Activated CD4-positive, alpha-beta T cell treated with anti-CD3 and anti-CD28 coated beads, Interleukin-2, amount 10 ng/mL, durations not matched to agents 7 days and 5 days (primary cell): ENCODE data around the gene HOXD9. TPM values are rescaled to one million over a fixed set of nuclear protein-coding genes. Genes with fewer than 3 reads are reported as not detected.

ENCODE experiments used
- CTCF ChIA-PET: fragments of 350-600 bp; sonication (Branson Sonifier 250); formaldehyde crosslinking; loops from one replicate; lab custom pipeline; 2021; ENCODE audit warnings: antibody characterized with exemption; lab: Charles Lee
- POLR2A ChIA-PET: fragments of 350-600 bp; sonication (Branson Sonifier 250); formaldehyde crosslinking; loops from one replicate; lab custom pipeline; 2021; ENCODE audit warnings: antibody characterized with exemption; lab: Charles Lee
- DNase-seq: peaks from one replicate; pipeline ENCODE4 v3.0.0-alpha.2; 2020
- H3K27ac Mint-ChIP-seq: one replicate; pipeline ENCODE4 v1.8.0; 2021; ENCODE audit warnings: mild to moderate bottlenecking, moderate library complexity, mixed read lengths
- H3K27me3 Mint-ChIP-seq: one replicate; pipeline ENCODE4 v1.8.0; 2021; ENCODE audit warnings: mixed read lengths
- H3K36me3 Mint-ChIP-seq: one replicate; pipeline ENCODE4 v1.8.0; 2021; ENCODE audit warnings: low read depth, mixed read lengths
- H3K4me1 Mint-ChIP-seq: one replicate; pipeline ENCODE4 v1.8.0; 2021; ENCODE audit warnings: mixed read lengths
- H3K4me3 Mint-ChIP-seq: one replicate; pipeline ENCODE4 v1.8.0; 2021; ENCODE audit warnings: mild to moderate bottlenecking, moderate library complexity, mixed read lengths
- H3K9me3 Mint-ChIP-seq: one replicate; pipeline ENCODE4 v1.8.0; 2021; ENCODE audit warnings: mixed read lengths
- total RNA-seq, 2 experiments: library from RNA; stranded (reverse); gene quantifications; one replicate each; pipeline ENCODE4 v1.2.3, GENCODE V29; 2021

The HOXD9 gene
- total RNA-seq, 2 experiments from 2014 or later, result not detected

GRCh38 chr2:176088937-176089842 lies 33.3 kb upstream of the HOXD9 start:
- Mint-ChIP-seq H3K4me3 (no peak overlapping the region), H3K36me3 (peaks cover 6% of the 10 kb centered on the region), H3K4me1 (peaks cover 4% of the 10 kb centered on the region), H3K27me3 (peaks cover 89% of the 10 kb centered on the region), H3K27ac (no peak overlapping the region), H3K9me3 (no peaks in the 10 kb centered on the region)
- CTCF ChIA-PET, result interaction anchor here (1.6 kb wide), 1 partner anchor 9 kb away, joined by 6 read pairs; no protein-coding TSS in a partner anchor
- POLR2A ChIA-PET, result no interaction called here
- DNase-seq, result no peak

GRCh38 chr2:176089843-176090395 lies 32.6 kb upstream of the HOXD9 start:
- DNase-seq, result no peak
- no peak overlapping the region for H3K4me3 Mint-ChIP-seq
- H3K27ac Mint-ChIP-seq, result no peak overlapping the region
- H3K9me3 Mint-ChIP-seq, result no peaks in the 10 kb centered on the region
- peaks cover 89% of the 10 kb centered on the region for H3K27me3 Mint-ChIP-seq
- CTCF ChIA-PET, result interaction anchor here (1.2 kb wide), 1 partner anchor 37 kb away, joined by 3 read pairs; no protein-coding TSS in a partner anchor
- peaks cover 6% of the 10 kb centered on the region for H3K36me3 Mint-ChIP-seq
- POLR2A ChIA-PET, result no interaction called here
- H3K4me1 Mint-ChIP-seq, result peaks cover 4% of the 10 kb centered on the region

- H3K36me3 Mint-ChIP-seq, result peaks cover 6% of the 10 kb centered on the region
- H3K27ac Mint-ChIP-seq, result no peak overlapping the region
- peaks cover 4% of the 10 kb centered on the region for H3K4me1 Mint-ChIP-seq
- no peak for DNase-seq
- no peaks in the 10 kb centered on the region for H3K9me3 Mint-ChIP-seq
- H3K27me3 Mint-ChIP-seq, result peaks cover 89% of the 10 kb centered on the region
- ChIA-PET POLR2A (no interaction called here), CTCF (interaction anchor here (0.8 to 1.2 kb wide), 2 partner anchors 36 to 70 kb away, joined by 3 read pairs; no protein-coding TSS in a partner anchor)
- H3K4me3 Mint-ChIP-seq, result no peak overlapping the region
These were observed 31.7 kb upstream of the HOXD9 start for GRCh38 chr2:176090862-176091261.

- peak overlapping the region; percentile 79 for H3K27ac Mint-ChIP-seq
- ChIA-PET POLR2A (no interaction called here), CTCF (interaction anchor here (0.6 to 1.2 kb wide), 3 partner anchors 35 to 1066 kb away, joined by 3 read pairs; no protein-coding TSS in a partner anchor)
- H3K9me3 Mint-ChIP-seq, result no peaks in the 10 kb centered on the region
- H3K36me3 Mint-ChIP-seq, result peaks cover 6% of the 10 kb centered on the region
- no peak for DNase-seq
- H3K4me3 Mint-ChIP-seq, result peak overlapping the region; percentile 6
- H3K4me1 Mint-ChIP-seq, result peaks cover 8% of the 10 kb centered on the region
- H3K27me3 Mint-ChIP-seq, result peaks cover 92% of the 10 kb centered on the region
These were observed 30.9 kb upstream of the HOXD9 start for GRCh38 chr2:176091329-176092258.

GRCh38 chr2:176092270-176093144 lies 30.0 kb upstream of the HOXD9 start, which contains the start of gene HOXD13:
TSS of gene HOXD13 (plus strand) at chr2:176092721. CDS start at chr2:176092891, 170 bp downstream.
- ChIA-PET CTCF (interaction anchor here (0.6 to 0.7 kb wide), 2 partner anchors 1065 to 1749 kb away, joined by 3 read pairs; no protein-coding TSS in a partner anchor), POLR2A (no interaction called here)
- Mint-ChIP-seq H3K27me3 (peaks cover 92% of the 10 kb centered on the region), H3K36me3 (peaks cover 3% of the 10 kb centered on the region), H3K9me3 (no peaks in the 10 kb centered on the region), H3K4me3 (peak within 1 kb of the TSS; percentile 6), H3K27ac (peak within 1 kb of the TSS; percentile 79), H3K4me1 (peaks cover 15% of the 10 kb centered on the region)
- DNase-seq, result no peak

GRCh38 chr2:176093145-176093897 lies 29.2 kb upstream of the HOXD9 start:
- H3K9me3 Mint-ChIP-seq, result no peaks in the 10 kb centered on the region
- POLR2A ChIA-PET, result no interaction called here
- H3K36me3 Mint-ChIP-seq, result peaks cover 3% of the 10 kb centered on the region
- H3K27ac Mint-ChIP-seq, result peak overlapping the region; percentile 42
- CTCF ChIA-PET, result interaction anchor here (0.7 to 1.0 kb wide), 2 partner anchors 71 to 1750 kb away, joined by 3 read pairs; no protein-coding TSS in a partner anchor
- peaks cover 91% of the 10 kb centered on the region for H3K27me3 Mint-ChIP-seq
- DNase-seq, result no peak
- peaks cover 18% of the 10 kb centered on the region for H3K4me1 Mint-ChIP-seq
- H3K4me3 Mint-ChIP-seq, result peak overlapping the region; percentile 1

GRCh38 chr2:176093898-176094249 lies 28.6 kb upstream of the HOXD9 start:
- ChIA-PET POLR2A (no interaction called here), CTCF (interaction anchor here (0.8 to 1.0 kb wide), 2 partner anchors 24 to 71 kb away, joined by 3 read pairs; no protein-coding TSS in a partner anchor)
- Mint-ChIP-seq H3K27me3 (peaks cover 91% of the 10 kb centered on the region), H3K27ac (peak overlapping the region; percentile 42), H3K4me1 (peaks cover 16% of the 10 kb centered on the region), H3K9me3 (no peaks in the 10 kb centered on the region), H3K36me3 (peaks cover 3% of the 10 kb centered on the region), H3K4me3 (peak overlapping the region; percentile 1)
- DNase-seq, result no peak

GRCh38 chr2:176094349-176094748 lies 28.2 kb upstream of the HOXD9 start:
- H3K36me3 Mint-ChIP-seq, result peaks cover 3% of the 10 kb centered on the region
- ChIA-PET POLR2A (no interaction called here), CTCF (interaction anchor here (0.8 to 1.0 kb wide), 2 partner anchors 24 to 70 kb away, joined by 3 read pairs; no protein-coding TSS in a partner anchor)
- DNase-seq, result no peak
- H3K27ac Mint-ChIP-seq, result no peak overlapping the region
- no peaks in the 10 kb centered on the region for H3K9me3 Mint-ChIP-seq
- H3K4me1 Mint-ChIP-seq, result peaks cover 16% of the 10 kb centered on the region
- H3K27me3 Mint-ChIP-seq, result peaks cover 91% of the 10 kb centered on the region
- H3K4me3 Mint-ChIP-seq, result no peak overlapping the region

GRCh38 chr2:176095421-176095820 lies 27.1 kb upstream of the HOXD9 start:
- POLR2A ChIA-PET, result no interaction called here
- no peak overlapping the region for H3K4me3 Mint-ChIP-seq
- no peaks in the 10 kb centered on the region for H3K9me3 Mint-ChIP-seq
- H3K27ac Mint-ChIP-seq, result no peak overlapping the region
- H3K4me1 Mint-ChIP-seq, result peaks cover 16% of the 10 kb centered on the region
- DNase-seq, result no peak
- CTCF ChIA-PET, result no interaction called here
- H3K36me3 Mint-ChIP-seq, result peaks cover 3% of the 10 kb centered on the region
- H3K27me3 Mint-ChIP-seq, result peaks cover 87% of the 10 kb centered on the region

- H3K36me3 Mint-ChIP-seq, result peaks cover 3% of the 10 kb centered on the region
- CTCF ChIA-PET, result interaction anchor here (0.5 to 2.1 kb wide), 10 partner anchors 11 to 1230 kb away, joined by 3 to 6 read pairs (median 4); no protein-coding TSS in a partner anchor
These were observed 26.1 kb upstream of the HOXD9 start for GRCh38 chr2:176096243-176096985.

More at GRCh38 chr2:176096243-176096985, 26.1 kb upstream of the HOXD9 start:
- no peak for DNase-seq
- POLR2A ChIA-PET, result no interaction called here
- no peaks in the 10 kb centered on the region for H3K9me3 Mint-ChIP-seq
- H3K27ac Mint-ChIP-seq, result no peak overlapping the region
- peak overlapping the region; percentile 68 for H3K4me3 Mint-ChIP-seq
- H3K27me3 Mint-ChIP-seq, result peaks cover 87% of the 10 kb centered on the region
- H3K4me1 Mint-ChIP-seq, result peaks cover 16% of the 10 kb centered on the region
